Activated naive CD4-positive, alpha-beta T cell treated with anti-CD3 and anti-CD28 coated beads, Interleukin-2, amount 50 U/mL, for 24 hours (primary cell): ENCODE data around the gene GPC6.
"Not testable (repeated sequence)": the region's sequence is repeated elsewhere in the genome, so short reads cannot be mapped to it uniquely, and the experiment has no call there.

Experiments used
- H3K27ac Mint-ChIP-seq: one replicate; pipeline ENCODE4 v1.8.0; 2021; ENCODE audit warnings: mild to moderate bottlenecking, mixed read lengths
- H3K27me3 Mint-ChIP-seq: one replicate; pipeline ENCODE4 v1.8.0; 2021; ENCODE audit warnings: mixed read lengths
- H3K36me3 Mint-ChIP-seq: one replicate; pipeline ENCODE4 v1.8.0; 2021; ENCODE audit warnings: mixed read lengths
- H3K4me1 Mint-ChIP-seq: one replicate; pipeline ENCODE4 v1.8.0; 2021; ENCODE audit warnings: mixed read lengths
- H3K4me3 Mint-ChIP-seq: one replicate; pipeline ENCODE4 v1.8.0; 2021; ENCODE audit warnings: mild to moderate bottlenecking, mixed read lengths
- H3K9me3 Mint-ChIP-seq: one replicate; pipeline ENCODE4 v1.8.0; 2021; ENCODE audit warnings: mixed read lengths

The GPC6 gene

GRCh38 chr13:93316841-93317240 is 90.2 kb downstream of the GPC6 start:
- H3K9me3 Mint-ChIP-seq: no peaks in the 10 kb centered on the region
- peaks cover 3% of the 10 kb centered on the region for H3K27me3 Mint-ChIP-seq
- H3K36me3 Mint-ChIP-seq: no peaks in the 10 kb centered on the region
- H3K4me3 Mint-ChIP-seq: no peak overlapping the region
- H3K27ac Mint-ChIP-seq: no peak overlapping the region
- no peaks in the 10 kb centered on the region for H3K4me1 Mint-ChIP-seq

GRCh38 chr13:93318534-93319254 is 92.1 kb downstream of the GPC6 start:
- H3K4me1 Mint-ChIP-seq: no peaks in the 10 kb centered on the region
- H3K27ac Mint-ChIP-seq: no peak overlapping the region
- H3K4me3 Mint-ChIP-seq: no peak overlapping the region
- no peaks in the 10 kb centered on the region for H3K36me3 Mint-ChIP-seq
- H3K27me3 Mint-ChIP-seq: peaks cover 3% of the 10 kb centered on the region
- H3K9me3 Mint-ChIP-seq: no peaks in the 10 kb centered on the region

GRCh38 chr13:93320942-93321341 is 94.3 kb downstream of the GPC6 start:
- Mint-ChIP-seq H3K4me3 (no peak overlapping the region), H3K36me3 (no peaks in the 10 kb centered on the region), H3K27me3 (peaks cover 3% of the 10 kb centered on the region), H3K4me1 (no peaks in the 10 kb centered on the region), H3K9me3 (no peaks in the 10 kb centered on the region), H3K27ac (no peak overlapping the region)

GRCh38 chr13:93323880-93324279 is 97.3 kb downstream of the GPC6 start:
- not testable (repeated sequence) for H3K36me3 Mint-ChIP-seq, H3K9me3 Mint-ChIP-seq, H3K4me3 Mint-ChIP-seq, H3K27me3 Mint-ChIP-seq, H3K4me1 Mint-ChIP-seq, H3K27ac Mint-ChIP-seq

DNA sequence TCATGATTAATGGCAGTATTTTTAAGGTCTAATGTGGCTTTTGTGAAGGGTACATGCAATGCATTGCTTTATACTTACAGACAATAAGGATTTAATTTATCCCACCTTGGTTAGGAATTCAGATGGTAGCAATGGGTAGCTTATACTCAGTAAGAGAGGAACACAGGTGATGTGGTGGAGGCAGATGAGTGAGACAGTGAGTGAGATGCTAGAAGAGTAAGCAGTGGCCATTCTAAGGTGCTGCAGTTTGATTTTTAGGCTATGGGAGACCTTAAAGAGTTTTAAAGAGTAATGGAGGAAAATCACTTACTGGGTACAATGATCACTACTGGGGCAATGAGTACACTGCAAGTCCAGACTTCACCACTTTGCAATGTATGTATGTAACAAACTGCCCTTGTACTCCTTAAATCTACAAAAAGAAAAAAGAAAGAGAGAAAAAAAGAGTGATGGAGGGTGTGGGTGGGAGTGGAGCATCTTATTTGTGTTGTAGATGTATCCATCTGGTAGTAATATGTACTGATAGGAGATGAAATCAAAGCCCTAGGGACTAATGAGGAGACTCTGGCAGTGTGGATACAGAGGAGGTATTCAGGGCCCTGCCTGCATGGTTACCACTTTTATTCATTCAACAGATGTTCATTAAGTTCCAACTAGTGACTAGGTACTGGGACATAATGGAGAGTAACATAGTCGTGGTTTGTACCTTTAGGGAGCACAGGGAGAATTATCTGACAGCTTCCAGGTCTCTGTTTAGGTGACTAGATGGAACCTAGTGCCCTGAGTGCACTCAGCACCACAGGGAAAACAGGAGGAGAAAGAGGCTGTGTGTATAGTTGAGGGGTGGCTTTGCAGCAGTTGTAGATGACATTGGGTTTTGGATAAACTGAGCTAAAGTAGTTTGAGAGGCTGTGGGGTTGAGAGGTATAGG is 99.0 kb downstream of the GPC6 start:
- Mint-ChIP-seq H3K4me3 (no peak overlapping the region), H3K27me3 (no peaks in the 10 kb centered on the region), H3K9me3 (no peaks in the 10 kb centered on the region), H3K27ac (no peak overlapping the region), H3K4me1 (no peaks in the 10 kb centered on the region), H3K36me3 (no peaks in the 10 kb centered on the region)

DNA sequence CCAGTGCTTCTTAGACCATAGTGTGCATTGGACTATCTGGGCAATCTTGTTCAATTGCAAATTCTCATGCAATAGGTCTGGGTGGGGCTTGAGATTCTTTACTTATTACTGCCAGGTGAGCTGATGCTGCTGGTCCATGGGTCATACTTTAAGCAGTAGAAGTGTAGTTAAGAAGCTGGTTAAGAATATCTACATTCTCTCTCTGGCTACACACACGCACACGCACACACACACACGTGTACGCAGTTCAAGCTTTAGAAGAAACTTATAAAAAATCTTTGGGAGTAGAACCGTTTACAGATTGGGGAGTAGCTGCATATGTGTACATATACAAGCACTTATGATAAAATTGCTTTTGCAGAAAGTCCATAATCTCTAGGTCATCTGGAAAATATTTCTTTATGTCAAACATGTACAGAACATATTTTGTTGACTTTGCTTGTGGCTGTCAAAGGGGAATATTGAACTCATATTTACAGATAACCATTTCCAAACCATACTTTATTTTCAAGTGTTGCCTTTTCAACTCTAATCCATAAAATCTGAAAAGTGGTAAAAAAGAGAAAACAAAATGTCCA is 99.7 kb downstream of the GPC6 start:
- no peaks in the 10 kb centered on the region for H3K27me3 Mint-ChIP-seq
- no peaks in the 10 kb centered on the region for H3K36me3 Mint-ChIP-seq
- no peak overlapping the region for H3K4me3 Mint-ChIP-seq
- H3K27ac Mint-ChIP-seq: no peak overlapping the region
- no peaks in the 10 kb centered on the region for H3K9me3 Mint-ChIP-seq
- H3K4me1 Mint-ChIP-seq: no peaks in the 10 kb centered on the region

- Mint-ChIP-seq H3K27me3 (no peaks in the 10 kb centered on the region), H3K36me3 (no peaks in the 10 kb centered on the region), H3K4me3 (no peak overlapping the region), H3K27ac (no peak overlapping the region), H3K9me3 (peaks cover 4% of the 10 kb centered on the region), H3K4me1 (no peaks in the 10 kb centered on the region)
Observed at GRCh38 chr13:93328943-93329342, 102.3 kb downstream of the GPC6 start.

- Mint-ChIP-seq H3K27ac (no peak overlapping the region), H3K4me3 (no peak overlapping the region), H3K36me3 (no peaks in the 10 kb centered on the region), H3K4me1 (no peaks in the 10 kb centered on the region), H3K27me3 (no peaks in the 10 kb centered on the region), H3K9me3 (peaks cover 4% of the 10 kb centered on the region)
Observed at GRCh38 chr13:93336728-93337127, 110.1 kb downstream of the GPC6 start.

DNA sequence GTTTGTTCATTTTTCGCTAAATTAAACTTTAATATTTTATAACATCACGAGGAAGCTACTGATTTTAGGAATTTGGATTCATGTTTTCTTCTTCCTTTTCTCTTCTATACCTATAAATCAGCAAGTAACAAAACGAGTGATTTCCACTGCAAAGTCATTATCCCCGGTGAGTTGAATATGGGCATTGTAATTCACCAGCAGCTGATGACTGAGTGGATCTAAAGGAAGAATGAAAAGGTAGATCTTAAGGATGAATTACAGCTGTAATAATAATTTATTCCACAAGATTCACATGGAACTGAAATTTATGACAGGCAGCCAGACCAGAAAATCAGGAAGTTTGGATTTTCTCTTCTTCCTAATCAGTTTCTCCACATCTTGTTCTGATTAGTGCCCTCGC is 111.4 kb downstream of the GPC6 start:
- Mint-ChIP-seq H3K36me3 (no peaks in the 10 kb centered on the region), H3K27ac (no peak overlapping the region), H3K4me3 (no peak overlapping the region), H3K27me3 (no peaks in the 10 kb centered on the region), H3K9me3 (no peaks in the 10 kb centered on the region), H3K4me1 (no peaks in the 10 kb centered on the region)

GRCh38 chr13:93338906-93339305 is 112.3 kb downstream of the GPC6 start:
- Mint-ChIP-seq H3K27me3 (no peaks in the 10 kb centered on the region), H3K4me1 (no peaks in the 10 kb centered on the region), H3K4me3 (no peak overlapping the region), H3K27ac (no peak overlapping the region), H3K9me3 (no peaks in the 10 kb centered on the region), H3K36me3 (no peaks in the 10 kb centered on the region)

- H3K4me1 Mint-ChIP-seq: no peaks in the 10 kb centered on the region
- no peak overlapping the region for H3K27ac Mint-ChIP-seq
- no peak overlapping the region for H3K4me3 Mint-ChIP-seq
- H3K36me3 Mint-ChIP-seq: no peaks in the 10 kb centered on the region
- peaks cover 3% of the 10 kb centered on the region for H3K9me3 Mint-ChIP-seq
- no peaks in the 10 kb centered on the region for H3K27me3 Mint-ChIP-seq
Observed at GRCh38 chr13:93339550-93339949, 112.9 kb downstream of the GPC6 start.

- Mint-ChIP-seq H3K9me3 (peaks cover 4% of the 10 kb centered on the region), H3K4me3 (no peak overlapping the region), H3K36me3 (no peaks in the 10 kb centered on the region), H3K27ac (no peak overlapping the region), H3K4me1 (no peaks in the 10 kb centered on the region), H3K27me3 (no peaks in the 10 kb centered on the region)
Observed at GRCh38 chr13:93341517-93341916, 114.9 kb downstream of the GPC6 start.

GRCh38 chr13:93343097-93343496 is 116.5 kb downstream of the GPC6 start:
- peaks cover 4% of the 10 kb centered on the region for H3K9me3 Mint-ChIP-seq
- no peaks in the 10 kb centered on the region for H3K27me3 Mint-ChIP-seq
- no peaks in the 10 kb centered on the region for H3K36me3 Mint-ChIP-seq
- no peak overlapping the region for H3K4me3 Mint-ChIP-seq
- H3K27ac Mint-ChIP-seq: no peak overlapping the region
- no peaks in the 10 kb centered on the region for H3K4me1 Mint-ChIP-seq

DNA sequence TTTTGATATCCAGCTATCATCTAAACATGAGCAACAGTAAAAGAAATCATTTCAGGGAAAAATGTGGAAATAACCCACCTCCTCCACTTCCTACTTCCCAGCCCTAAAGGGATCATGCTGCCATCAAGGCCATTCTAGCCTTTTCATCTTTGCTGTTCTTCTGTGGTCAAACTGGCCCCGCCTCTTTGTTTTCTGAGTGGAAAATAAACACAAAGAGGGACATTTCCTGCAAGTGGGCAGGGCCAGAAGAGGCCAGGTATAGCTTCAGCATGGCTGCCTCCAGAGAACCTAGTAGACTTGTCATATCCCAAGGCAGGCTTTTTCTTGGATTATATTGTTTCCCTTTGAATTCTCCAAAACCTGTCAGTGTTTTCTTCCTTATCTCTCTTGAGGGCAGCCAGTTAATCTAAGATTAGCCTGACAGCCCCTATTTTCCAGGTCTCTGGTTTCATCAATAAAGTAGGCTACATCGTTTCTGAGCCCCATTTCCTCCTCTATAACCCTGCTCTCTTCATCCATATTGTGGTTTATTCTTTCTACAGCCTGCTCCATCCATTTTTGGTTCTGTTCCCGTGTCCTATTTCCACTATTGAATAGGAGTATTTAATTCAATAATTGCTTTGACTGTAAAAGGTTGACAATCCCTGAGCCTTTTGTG is 117.6 kb downstream of the GPC6 start:
- no peak overlapping the region for H3K4me3 Mint-ChIP-seq
- H3K27ac Mint-ChIP-seq: no peak overlapping the region
- no peaks in the 10 kb centered on the region for H3K27me3 Mint-ChIP-seq
- no peaks in the 10 kb centered on the region for H3K36me3 Mint-ChIP-seq
- no peaks in the 10 kb centered on the region for H3K4me1 Mint-ChIP-seq
- peaks cover 4% of the 10 kb centered on the region for H3K9me3 Mint-ChIP-seq

GRCh38 chr13:93345024-93345423 is 118.4 kb downstream of the GPC6 start:
- no peak overlapping the region for H3K27ac Mint-ChIP-seq
- no peaks in the 10 kb centered on the region for H3K36me3 Mint-ChIP-seq
- no peak overlapping the region for H3K4me3 Mint-ChIP-seq
- H3K4me1 Mint-ChIP-seq: no peaks in the 10 kb centered on the region
- no peaks in the 10 kb centered on the region for H3K27me3 Mint-ChIP-seq
- H3K9me3 Mint-ChIP-seq: peaks cover 4% of the 10 kb centered on the region

DNA sequence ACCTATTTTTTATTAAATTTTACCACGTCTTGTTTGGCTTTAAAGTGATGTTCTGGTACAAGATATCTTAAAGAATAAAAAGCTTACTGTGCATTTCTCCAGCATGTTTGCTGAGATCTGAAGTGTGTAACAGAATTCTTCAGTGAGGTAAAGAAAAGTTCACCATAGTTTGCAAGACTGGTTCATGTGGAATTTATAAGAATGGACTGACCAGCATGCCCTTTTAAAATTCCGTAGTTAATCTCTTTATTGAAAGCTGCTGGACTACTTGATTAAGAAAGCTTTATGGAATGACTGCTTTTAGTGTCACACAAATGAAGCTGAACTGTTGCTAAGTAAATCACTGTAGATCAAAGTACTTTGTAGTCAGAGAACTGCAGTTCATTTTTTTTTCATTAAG is 119.2 kb downstream of the GPC6 start:
- H3K9me3 Mint-ChIP-seq: peaks cover 4% of the 10 kb centered on the region

More for the DNA sequence above, 119.2 kb downstream of the GPC6 start:
- Mint-ChIP-seq H3K4me1 (no peaks in the 10 kb centered on the region), H3K27me3 (no peaks in the 10 kb centered on the region), H3K27ac (no peak overlapping the region), H3K36me3 (no peaks in the 10 kb centered on the region), H3K4me3 (no peak overlapping the region)
